ENCODE data around the gene WNT3.

GRCh38 chr17:46823657-46824056 lies 5.2 kb upstream of the WNT3 start:
- no peak for TF ChIP-seq CTCF (IDR thresholded peaks at IDR 0.05)
- no peak for TF ChIP-seq POLR2A (IDR thresholded peaks at IDR 0.05)

Measured in vagina (tissue), 2 donors.